K562 (cell line): ENCODE measurements around the gene APOLD1. TPM values are rescaled to one million over a fixed set of nuclear protein-coding genes. Genes with fewer than 3 reads are reported as not detected.

Experiments used
- ATAC-seq: fragments of 200-7000 bp; cut with Tn5 transposase; 3 replicates; pipeline ENCODE4 v1.9.1; 2020; ENCODE audit warnings: moderate library complexity
- BruUV-seq: library from RNA; stranded (reverse); fragments of 400-500 nt; replicated peaks from 2 replicates; lab custom pipeline; 2021; lab: Mats Ljungman, UMichigan
- CTCF ChIA-PET: fragments of 300-600 bp; formaldehyde crosslinking; extraction: SDS; loops from one replicate; lab custom pipeline; 2021; ENCODE audit warnings: low intra/inter-chr PET ratio; lab: Yijun Ruan, JAX
- POLR2A ChIA-PET: fragments of 300-600, 350-650 bp; sonication (Branson Sonifier 250); formaldehyde crosslinking; extraction: SDS; loops from one replicate; lab custom pipeline; 2021; ENCODE audit warnings: antibody characterized with exemption, inconsistent platforms; lab: Yijun Ruan, JAX
- DNase-seq, 4 experiments: peaks; one replicate each; pipeline versions ENCODE4 v3.0.0 to v3.0.0-alpha.2; 2011 to 2018; ENCODE audit warnings: low spot score in 3 of 4, mixed read lengths in 3 of 4; ENCODE audit errors: extremely low read depth in 1 of 4
- FAIRE-seq: peaks from 2 replicates; lab custom pipeline; 2011; peaks lifted over from hg19 to GRCh38; lab: Jason Lieb, UNC
- H2AFZ ChIP-seq: 2 replicates; pipeline ENCODE4 v1.6.0; 2011; ENCODE audit warnings: low read depth, low read length, control low read depth, inconsistent platforms
- H3K27ac ChIP-seq: fragments of 200-600 bp; 3 replicates; pipeline ENCODE4 v1.8.0; 2011; ENCODE audit warnings: low read depth, mild to moderate bottlenecking, control low read depth, inconsistent platforms, low read length, moderate library complexity, mixed read lengths; ENCODE audit errors: extremely low read depth
- H3K27me3 ChIP-seq, 2 experiments: fragments of 300-600 bp in 1 of 2; 2 replicates in 1 of 2; 3 replicates in 1 of 2; pipeline versions ENCODE4 v1.6.0 to v1.8.0; 2011; ENCODE audit warnings: inconsistent platforms in 2 of 2, low read length in 2 of 2, mild to moderate bottlenecking in 1 of 2, mixed read lengths in 1 of 2, moderate library complexity in 1 of 2; ENCODE audit not compliant: control insufficient read depth in 2 of 2, insufficient read depth in 2 of 2
- H3K36me3 ChIP-seq: fragments of 300-600 bp; 3 replicates; pipeline ENCODE4 v1.8.0; 2011; ENCODE audit warnings: mild to moderate bottlenecking, low read length, inconsistent platforms; ENCODE audit not compliant: control insufficient read depth, insufficient read depth
- H3K4me1 ChIP-seq, 2 experiments: fragments of 200-600 bp in 1 of 2; replicated peaks in 1 of 2; 2 replicates in 1 of 2; 3 replicates in 1 of 2; pipeline versions ENCODE4 v1.5.1 to v1.8.0; 2011; ENCODE audit warnings: inconsistent platforms in 2 of 2, low read length in 2 of 2, mild to moderate bottlenecking in 1 of 2, mixed read lengths in 1 of 2, moderate library complexity in 1 of 2; ENCODE audit not compliant: control insufficient read depth in 2 of 2, insufficient read depth in 2 of 2
- H3K4me2 ChIP-seq: 2 replicates; pipeline ENCODE4 v1.6.1; 2011; ENCODE audit warnings: low read length, control low read depth, inconsistent platforms, mixed read lengths; ENCODE audit not compliant: insufficient read depth
- H3K4me3 ChIP-seq: fragments of 200-600 bp; sonication (generic), shearing (Covaris generic); 2 replicates; pipeline ENCODE4 v1.5.1; 2016; ENCODE audit warnings: control low read depth, inconsistent platforms
- H3K79me2 ChIP-seq: fragments of 200-600 bp; 3 replicates; pipeline ENCODE4 v1.8.0; 2011; ENCODE audit warnings: low read length, inconsistent platforms; ENCODE audit not compliant: control insufficient read depth, insufficient read depth
- H3K9ac ChIP-seq, 2 experiments: 2 replicates each; pipeline versions ENCODE4 v1.6.0 to v1.6.1; 2011; ENCODE audit warnings: low read depth in 2 of 2, low read length in 2 of 2, control low read depth in 1 of 2, inconsistent platforms in 1 of 2, mild to moderate bottlenecking in 1 of 2, mixed read lengths in 1 of 2; ENCODE audit not compliant: insufficient read depth in 1 of 2
- H3K9me1 ChIP-seq: one replicate; pipeline ENCODE4 v1.6.0; 2011; ENCODE audit warnings: inconsistent platforms, mild to moderate bottlenecking, low read length, moderate library complexity; ENCODE audit not compliant: control insufficient read depth, insufficient read depth
- H3K9me3 ChIP-seq: replicated peaks from 2 replicates; pipeline ENCODE4 v1.5.1; 2011; ENCODE audit warnings: low read depth, low read length, inconsistent platforms; ENCODE audit not compliant: control insufficient read depth, insufficient read depth
- H4K20me1 ChIP-seq: replicated peaks from 2 replicates; pipeline ENCODE4 v1.6.1; 2011; ENCODE audit warnings: low read length, inconsistent platforms, mixed read lengths; ENCODE audit not compliant: control insufficient read depth, insufficient read depth
- COPS2 ChIP-seq: fragments of 450-650 bp; conservative IDR thresholded peaks from 2 replicates; pipeline ENCODE4 v1.6.1; 2016; ENCODE audit warnings: mild to moderate bottlenecking, moderate library complexity
- DNMT1 ChIP-seq: fragments of 450-650 bp; IDR thresholded peaks from 2 replicates; pipeline ENCODE4 v1.6.1; 2016; ENCODE audit warnings: antibody characterized with exemption, mild to moderate bottlenecking
- GTF2E2 ChIP-seq: fragments of 200-800 bp; sonication (Bioruptor generic); IDR thresholded peaks from 2 replicates; pipeline ENCODE4 v1.6.1; 2016; ENCODE audit warnings: missing genetic modification characterization, missing compliant biosample characterization
- JUND ChIP-seq, 2 experiments: IDR thresholded peaks; 2 replicates in 1 of 2; 3 replicates in 1 of 2; pipeline ENCODE4 v1.6.1; 2011; ENCODE audit warnings: borderline replicate concordance in 2 of 2, low read depth in 2 of 2, low read length in 2 of 2, improper control_type of control experiment in 1 of 2, missing biosample characterization in 1 of 2, missing genetic modification characterization in 1 of 2, missing genetic modification reagents in 1 of 2
- KLF16 ChIP-seq: IDR thresholded peaks from 2 replicates; pipeline ENCODE4 v1.6.1; 2016; ENCODE audit warnings: antibody characterized with exemption
- MEF2D ChIP-seq: conservative IDR thresholded peaks from 2 replicates; pipeline ENCODE4 v1.6.1; 2016; ENCODE audit warnings: low read depth, missing genetic modification characterization, missing compliant biosample characterization
- PCBP2 ChIP-seq: fragments of 200-400 bp; formaldehyde crosslinking; IDR thresholded peaks from 2 replicates; pipeline ENCODE4 v1.6.1; 2018; ENCODE audit warnings: low read length, low read depth, mild to moderate bottlenecking, moderate library complexity; ENCODE audit not compliant: poor library complexity, severe bottlenecking
- SMAD2 ChIP-seq: fragments of 150-350 bp; IDR thresholded peaks from 2 replicates; pipeline ENCODE4 v1.6.1; 2014; ENCODE audit warnings: low read depth, mild to moderate bottlenecking, low read length
- ZNF124 ChIP-seq: sonication (generic); formaldehyde crosslinking; IDR thresholded peaks from 2 replicates; pipeline ENCODE4 v1.8.1; 2022; ENCODE audit warnings: missing genetic modification reagents
- ZNF274 ChIP-seq: IDR thresholded peaks from 2 replicates; pipeline ENCODE4 v1.6.1; 2011; ENCODE audit warnings: low read depth, mild to moderate bottlenecking, low read length, moderate library complexity, borderline replicate concordance
- ZNF445 ChIP-seq: fragments of 250-450 bp; sonication (Bioruptor Pico); IDR thresholded peaks from 2 replicates; pipeline ENCODE4 v1.4.0; 2020; ENCODE audit warnings: low read depth, mild to moderate bottlenecking, moderate library complexity
- in situ Hi-C: fragments of 300-500 bp; cut with MboI; formaldehyde crosslinking; loops from 4 replicates; pipeline ENCODE4 v1.15.0; 2018; ENCODE audit warnings: inconsistent platforms, mixed read lengths
- intact Hi-C: fragments of 100-400 bp; cut with micrococcal nuclease; formaldehyde crosslinking; loops from 2 replicates; pipeline ENCODE4 v1.14.2; 2022
- polyA plus RNA-seq, 8 experiments: library from polyadenylated mRNA; depleted of rRNA in 4 of 8; stranded (reverse) in 5 of 8; unstranded in 3 of 8; fragments of >200 nt; fragmentation: Nextera tagmentation in 2 of 8; fragmentation: Illumina TruSeq in 1 of 8; extraction: Ambion mirVana in 2 of 8; extraction: Trizol in 1 of 8; gene quantifications; 2 replicates each; pipeline versions ENCODE4 v1.2.1 to v1.2.3, GENCODE V29; 2011 to 2014; ENCODE audit warnings: inconsistent platforms in 1 of 8, missing spikeins in 1 of 8
- total RNA-seq, 7 experiments: library from RNA; depleted of rRNA in 6 of 7; stranded (reverse); fragments of >200 nt in 6 of 7; fragmentation: Illumina TruSeq in 2 of 7; extraction: Trizol in 2 of 7; gene quantifications; 2 replicates each; pipeline versions ENCODE4 v1.2.1 to v1.2.3, GENCODE V29; 2011 to 2021; ENCODE audit warnings: low replicate concordance in 1 of 7
- TF ChIP-seq, protein P1 (sequence below): fragments of 450-650 bp; IDR thresholded peaks from 2 replicates; pipeline ENCODE4 v1.6.1; 2017; ENCODE audit warnings: antibody characterized with exemption, mild to moderate bottlenecking

Gene APOLD1
- total and polyA plus RNA-seq, 9 of the 15 experiments (the other 6 are each of a cell fraction or from before 2014, with no cell fraction given), result 0.28 to 1.1 (median 0.61) TPM

GRCh38 chr12:12764824-12765223 is 20.6 kb upstream of the APOLD1 start:
- Histone ChIP-seq H3K4me3 (no peak overlapping the region), H4K20me1 (no peaks in the 10 kb centered on the region), H3K4me1 (no peaks in the 10 kb centered on the region), H3K79me2 (no peaks in the 10 kb centered on the region), H3K9me3 (no peaks in the 10 kb centered on the region), H3K9ac (no peak overlapping the region)
- DNase-seq (no peak), FAIRE-seq (no peak), ATAC-seq (no peak)
- intact Hi-C loops, result no loop called here
- in situ Hi-C loops, result no loop called here
- TF ChIP-seq MEF2D (no peak), SMAD2 (no peak), ZNF445 (CRISPR knock-in tag) (no peak), GTF2E2 (no peak), PCBP2 (no peak), COPS2 (no peak), KLF16 (no peak), JUND (IDR thresholded peaks at IDR 0.05; ENCODE audit: borderline replicate concordance, low read depth, low read length) (no peak), JUND (tag; IDR thresholded peaks at IDR 0.05; ENCODE audit: borderline replicate concordance, low read depth, low read length) (no peak), ZNF124 (CRISPR knock-in tag) (no peak), ZNF274 (no peak), DNMT1 (no peak)
- TF ChIP-seq, protein P1, sequence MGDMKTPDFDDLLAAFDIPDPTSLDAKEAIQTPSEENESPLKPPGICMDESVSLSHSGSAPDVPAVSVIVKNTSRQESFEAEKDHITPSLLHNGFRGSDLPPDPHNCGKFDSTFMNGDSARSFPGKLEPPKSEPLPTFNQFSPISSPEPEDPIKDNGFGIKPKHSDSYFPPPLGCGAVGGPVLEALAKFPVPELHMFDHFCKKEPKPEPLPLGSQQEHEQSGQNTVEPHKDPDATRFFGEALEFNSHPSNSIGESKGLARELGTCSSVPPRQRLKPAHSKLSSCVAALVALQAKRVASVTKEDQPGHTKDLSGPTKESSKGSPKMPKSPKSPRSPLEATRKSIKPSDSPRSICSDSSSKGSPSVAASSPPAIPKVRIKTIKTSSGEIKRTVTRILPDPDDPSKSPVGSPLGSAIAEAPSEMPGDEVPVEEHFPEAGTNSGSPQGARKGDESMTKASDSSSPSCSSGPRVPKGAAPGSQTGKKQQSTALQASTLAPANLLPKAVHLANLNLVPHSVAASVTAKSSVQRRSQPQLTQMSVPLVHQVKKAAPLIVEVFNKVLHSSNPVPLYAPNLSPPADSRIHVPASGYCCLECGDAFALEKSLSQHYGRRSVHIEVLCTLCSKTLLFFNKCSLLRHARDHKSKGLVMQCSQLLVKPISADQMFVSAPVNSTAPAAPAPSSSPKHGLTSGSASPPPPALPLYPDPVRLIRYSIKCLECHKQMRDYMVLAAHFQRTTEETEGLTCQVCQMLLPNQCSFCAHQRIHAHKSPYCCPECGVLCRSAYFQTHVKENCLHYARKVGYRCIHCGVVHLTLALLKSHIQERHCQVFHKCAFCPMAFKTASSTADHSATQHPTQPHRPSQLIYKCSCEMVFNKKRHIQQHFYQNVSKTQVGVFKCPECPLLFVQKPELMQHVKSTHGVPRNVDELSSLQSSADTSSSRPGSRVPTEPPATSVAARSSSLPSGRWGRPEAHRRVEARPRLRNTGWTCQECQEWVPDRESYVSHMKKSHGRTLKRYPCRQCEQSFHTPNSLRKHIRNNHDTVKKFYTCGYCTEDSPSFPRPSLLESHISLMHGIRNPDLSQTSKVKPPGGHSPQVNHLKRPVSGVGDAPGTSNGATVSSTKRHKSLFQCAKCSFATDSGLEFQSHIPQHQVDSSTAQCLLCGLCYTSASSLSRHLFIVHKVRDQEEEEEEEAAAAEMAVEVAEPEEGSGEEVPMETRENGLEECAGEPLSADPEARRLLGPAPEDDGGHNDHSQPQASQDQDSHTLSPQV, result no peak
- TF ChIP-seq, all 486 proteins: peak for 0
- H3K36me3 ChIP-seq, result no peaks in the 10 kb centered on the region
- H3K27ac ChIP-seq, result no peak overlapping the region
- no TSS peak for BruUV-seq
- no peak overlapping the region for H3K4me2 ChIP-seq
- ChIA-PET POLR2A (no interaction called here), CTCF (no interaction called here)
- H2AFZ ChIP-seq, result no peak overlapping the region
- no peaks in the 10 kb centered on the region for H3K9me1 ChIP-seq
- no peaks in the 10 kb centered on the region for H3K27me3 ChIP-seq
